Measurements from ENCODE around the gene ZNF266. TPM values are rescaled to one million over a fixed set of nuclear protein-coding genes. Genes with fewer than 3 reads are reported as not detected.
A peak's percentile ranks its signal among the peaks of the same experiment; 100 is the strongest.

The ZNF266 gene
- total RNA-seq, 4 donors from 2014 or later: 3.7 to 7.0 (median 5.3) TPM

GRCh38 chr19:9436358-9436757, 985 bp upstream of the ZNF266 start:
- DNase-seq (no peak), ATAC-seq (no peak)
- Histone ChIP-seq H3K4me1 (peaks cover 17 to 20% of the 10 kb centered on the region in 2 donors), H3K4me3 (peak overlapping the region in 1 of 4 donors; percentile 99), H3K27me3 (no peaks in the 10 kb centered on the region), H3K36me3 (peaks cover 0 to 36% of the 10 kb centered on the region in 2 donors), H3K9me3 (no peaks in the 10 kb centered on the region), H3K27ac (no peak overlapping the region)
- in situ Hi-C loops (cut with MboI; ENCODE audit: low sequenced_read_pairs in 4 of 4) (loop anchor here in 1 of 4 donors (25.0 kb wide), 1 partner anchor 299 kb away; the partner anchor contains the start of genes OR7G3 and ZNF317), intact Hi-C loops (cut with DNase I; ENCODE audit: low total_unique reads) (loop anchor here (5.0 to 10.0 kb wide), 4 partner anchors 148 to 381 kb away; partner anchors contain the start of genes FBXL12, ZNF121 and ZNF317)
- no peak for TF ChIP-seq CTCF (IDR thresholded peaks at IDR 0.05 in 4 of 5, conservative IDR thresholded peaks at IDR 0.05 in 1 of 5)
- no peak for TF ChIP-seq POLR2A (IDR thresholded peaks at IDR 0.05)

GRCh38 chr19:9431475-9431874, 3.9 kb downstream of the ZNF266 start:
- Histone ChIP-seq H3K9me3 (no peaks in the 10 kb centered on the region), H3K4me3 (no peak overlapping the region), H3K4me1 (peaks cover 17 to 20% of the 10 kb centered on the region in 2 donors), H3K27ac (no peak overlapping the region), H3K27me3 (no peaks in the 10 kb centered on the region), H3K36me3 (peaks cover 0 to 69% of the 10 kb centered on the region in 2 donors)
- no peak for TF ChIP-seq CTCF (IDR thresholded peaks at IDR 0.05 in 4 of 5, conservative IDR thresholded peaks at IDR 0.05 in 1 of 5)
- in situ Hi-C loops (cut with MboI; ENCODE audit: low sequenced_read_pairs in 4 of 4): loop anchor here in 1 of 4 donors (25.0 kb wide), 1 partner anchor 294 kb away; the partner anchor contains the start of genes OR7G3 and ZNF317
- DNase-seq: no peak
- intact Hi-C loops (cut with DNase I; ENCODE audit: low total_unique reads): loop anchor here (10.0 kb wide), 3 partner anchors 153 to 363 kb away; partner anchors contain the start of genes ZNF121 and ZNF317
- no peak for ATAC-seq

GRCh38 chr19:9430444-9430843, 4.9 kb downstream of the ZNF266 start:
- Histone ChIP-seq H3K4me3 (no peak overlapping the region), H3K9me3 (no peaks in the 10 kb centered on the region), H3K27me3 (no peaks in the 10 kb centered on the region), H3K4me1 (peaks cover 13 to 14% of the 10 kb centered on the region in 2 donors), H3K36me3 (peaks cover 0 to 79% of the 10 kb centered on the region in 2 donors), H3K27ac (no peak overlapping the region)
- intact Hi-C loops (cut with DNase I; ENCODE audit: low total_unique reads): loop anchor here (10.0 kb wide), 3 partner anchors 154 to 364 kb away; partner anchors contain the start of genes ZNF121 and ZNF317
- no peak for DNase-seq
- ATAC-seq: no peak
- in situ Hi-C loops (cut with MboI; ENCODE audit: low sequenced_read_pairs in 4 of 4): loop anchor here in 1 of 4 donors (25.0 kb wide), 1 partner anchor 293 kb away; the partner anchor contains the start of genes OR7G3 and ZNF317
- TF ChIP-seq CTCF (IDR thresholded peaks at IDR 0.05 in 4 of 5, conservative IDR thresholded peaks at IDR 0.05 in 1 of 5): no peak
- TF ChIP-seq POLR2A (IDR thresholded peaks at IDR 0.05): no peak

GRCh38 chr19:9427941-9428340, 7.4 kb downstream of the ZNF266 start:
- Histone ChIP-seq H3K36me3 (peaks cover 3 to 91% of the 10 kb centered on the region in 2 donors), H3K4me3 (no peak overlapping the region), H3K4me1 (no peaks in the 10 kb centered on the region), H3K27me3 (no peaks in the 10 kb centered on the region), H3K9me3 (peaks cover 0 to 6% (median 0%) of the 10 kb centered on the region in 3 donors), H3K27ac (no peak overlapping the region)
- no peak for ATAC-seq
- DNase-seq: no peak
- in situ Hi-C loops (cut with MboI; ENCODE audit: low sequenced_read_pairs in 4 of 4): loop anchor here in 1 of 4 donors (25.0 kb wide), 1 partner anchor 291 kb away; the partner anchor contains the start of genes OR7G3 and ZNF317
- no peak for TF ChIP-seq CTCF (IDR thresholded peaks at IDR 0.05 in 4 of 5, conservative IDR thresholded peaks at IDR 0.05 in 1 of 5)
- TF ChIP-seq POLR2A (IDR thresholded peaks at IDR 0.05): no peak
- intact Hi-C loops (cut with DNase I; ENCODE audit: low total_unique reads): no loop called here

All from gastrocnemius medialis (tissue), 4 donors.